Activated CD4-positive, alpha-beta memory T cell treated with anti-CD3 and anti-CD28 coated beads, Interleukin-2, amount 10 ng/mL, durations not matched to agents 7 days and 5 days (primary cell): Measurements from ENCODE around the gene ATG14. TPM values are rescaled to one million over a fixed set of nuclear protein-coding genes. Genes with fewer than 3 reads are reported as not detected.
"Not testable (repeated sequence)": the region's sequence is repeated elsewhere in the genome, so short reads cannot be mapped to it uniquely, and the experiment has no call there.

Experiments
- CTCF ChIA-PET: fragments of 350-600 bp; sonication (Branson Sonifier 250); formaldehyde crosslinking; loops from one replicate; lab custom pipeline; 2021; ENCODE audit warnings: antibody characterized with exemption, inconsistent platforms; lab: Charles Lee
- POLR2A ChIA-PET: fragments of 350-600 bp; sonication (Branson Sonifier 250); formaldehyde crosslinking; loops from one replicate; lab custom pipeline; 2021; ENCODE audit warnings: antibody characterized with exemption; lab: Charles Lee
- DNase-seq: peaks from one replicate; pipeline ENCODE4 v3.0.0-alpha.2; 2020
- H3K27ac Mint-ChIP-seq: one replicate; pipeline ENCODE4 v1.8.0; 2021; ENCODE audit warnings: mild to moderate bottlenecking, mixed read lengths
- H3K27me3 Mint-ChIP-seq: one replicate; pipeline ENCODE4 v1.8.0; 2021; ENCODE audit warnings: mixed read lengths
- H3K36me3 Mint-ChIP-seq: one replicate; pipeline ENCODE4 v1.8.0; 2021; ENCODE audit warnings: low read depth, mixed read lengths
- H3K4me1 Mint-ChIP-seq: one replicate; pipeline ENCODE4 v1.8.0; 2021; ENCODE audit warnings: mixed read lengths
- H3K4me3 Mint-ChIP-seq: one replicate; pipeline ENCODE4 v1.8.0; 2021; ENCODE audit warnings: mild to moderate bottlenecking, mixed read lengths
- H3K9me3 Mint-ChIP-seq: one replicate; pipeline ENCODE4 v1.8.0; 2021; ENCODE audit warnings: mixed read lengths
- total RNA-seq, 2 experiments: library from RNA; stranded (reverse); gene quantifications; one replicate each; pipeline ENCODE4 v1.2.3, GENCODE V29; 2021

The ATG14 gene
- total RNA-seq, 2 experiments from 2014 or later = 5.5 TPM

DNA sequence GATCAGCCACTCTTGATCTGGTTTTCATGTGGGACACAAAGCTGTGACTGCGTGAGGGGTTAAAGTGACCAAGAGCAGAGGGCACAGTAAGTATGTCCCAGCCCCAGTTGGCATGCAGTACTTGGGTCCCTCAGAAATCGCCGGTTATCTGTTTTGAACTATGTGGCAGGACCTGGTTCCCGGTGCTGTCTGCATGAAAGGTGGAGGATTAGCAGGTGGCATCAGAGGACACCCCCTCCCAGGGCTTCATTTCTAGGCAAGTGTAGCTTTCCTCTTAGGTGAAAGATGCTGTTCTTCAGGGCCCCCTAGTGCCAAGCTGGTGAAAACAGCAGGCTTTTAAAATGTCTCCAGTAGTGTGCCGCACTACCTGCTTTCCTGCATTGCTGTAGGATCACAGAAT is 57.1 kb downstream of the ATG14 start:
- CTCF ChIA-PET = interaction anchor here (0.8 to 9.8 kb wide), 32 partner anchors 9 to 303 kb away, joined by 3 to 184 read pairs (median 5); partner anchors contain the start of genes FBXO34 and MAPK1IP1L
- POLR2A ChIA-PET = interaction anchor here (0.6 to 2.3 kb wide), 18 partner anchors 14 to 328 kb away, joined by 3 to 38 read pairs (median 4); partner anchors contain the start of genes ATG14, DLGAP5, FBXO34 and SOCS4
- peak overlapping the region; percentile 18 for H3K4me3 Mint-ChIP-seq

DNA sequence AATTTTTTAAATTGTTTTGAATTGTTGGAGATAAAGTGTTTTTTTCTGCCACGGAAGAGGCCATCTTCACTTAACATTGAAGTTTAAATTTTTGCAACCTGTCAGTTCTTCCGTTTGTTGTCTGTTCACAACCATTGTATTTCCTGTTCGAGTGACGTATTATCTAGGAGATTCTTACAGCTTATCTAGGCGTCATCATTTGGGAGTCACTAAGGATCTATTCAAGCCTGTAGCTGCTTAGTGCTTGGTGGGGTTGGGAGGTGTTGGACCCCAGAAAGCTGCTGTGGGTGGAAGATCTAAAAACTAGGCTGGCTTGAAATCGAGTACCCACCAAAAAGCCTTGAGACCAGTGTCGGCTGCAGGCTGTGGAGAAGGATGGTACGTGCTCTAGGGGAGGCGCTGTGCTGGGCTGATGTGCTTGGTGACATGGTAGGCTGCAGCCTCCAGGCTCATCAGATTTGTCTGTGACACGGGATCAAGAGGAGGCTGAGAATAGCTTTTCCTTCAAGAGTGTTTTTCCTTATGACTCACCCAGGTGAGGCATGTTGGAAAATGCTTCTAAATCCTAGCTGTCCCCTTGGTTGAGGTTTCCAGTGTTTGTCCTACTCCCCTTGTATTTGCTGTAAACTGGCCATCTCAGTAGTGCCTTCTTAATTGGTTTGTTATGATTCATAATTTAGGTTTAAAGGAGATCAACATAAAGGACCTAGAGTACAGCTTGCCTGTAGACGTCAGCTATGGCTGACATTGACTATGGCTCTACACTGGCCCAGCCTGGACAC is 57.8 kb downstream of the ATG14 start:
- peak overlapping the region; percentile 68 for H3K4me3 Mint-ChIP-seq

More for the DNA sequence above, 57.1 kb downstream of the ATG14 start:
- no peaks in the 10 kb centered on the region for H3K9me3 Mint-ChIP-seq
- peak; percentile 70 for DNase-seq
- H3K27me3 Mint-ChIP-seq = no peaks in the 10 kb centered on the region
- peak overlapping the region; percentile 88 for H3K27ac Mint-ChIP-seq
- peaks cover 29% of the 10 kb centered on the region for H3K4me1 Mint-ChIP-seq
- H3K36me3 Mint-ChIP-seq = peaks cover 20% of the 10 kb centered on the region

DNA sequence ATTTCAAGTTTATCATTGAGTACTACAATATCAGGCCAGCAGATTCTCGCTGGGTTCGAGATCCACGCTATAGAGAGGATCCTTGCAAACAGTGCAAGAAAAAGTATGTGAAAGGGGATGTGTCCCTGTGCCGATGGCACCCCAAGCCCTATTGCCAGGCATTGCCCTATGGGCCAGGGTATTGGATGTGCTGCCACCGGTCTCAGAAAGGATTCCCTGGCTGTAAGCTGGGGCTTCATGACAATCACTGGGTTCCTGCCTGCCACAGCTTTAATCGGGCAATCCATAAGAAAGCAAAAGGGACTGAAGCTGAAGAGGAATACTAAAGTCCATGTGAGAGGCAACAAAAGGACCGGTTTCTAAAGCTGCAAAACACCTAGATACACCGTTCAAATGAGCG is 59.4 kb downstream of the ATG14 start:
- Mint-ChIP-seq H3K27me3 (no peaks in the 10 kb centered on the region), H3K4me3 (no peak overlapping the region), H3K4me1 (peaks cover 45% of the 10 kb centered on the region), H3K27ac (no peak overlapping the region), H3K36me3 (peaks cover 23% of the 10 kb centered on the region), H3K9me3 (no peaks in the 10 kb centered on the region)
- POLR2A ChIA-PET = interaction anchor here (0.8 to 2.0 kb wide), 4 partner anchors 19 to 301 kb away, joined by 3 to 9 read pairs (median 3); partner anchors contain the start of genes FBXO34 and MAPK1IP1L
- CTCF ChIA-PET = interaction anchor here (0.6 to 9.8 kb wide), 2 partner anchors 84 to 160 kb away, joined by 3 to 184 read pairs; partner anchors contain the start of gene FBXO34
- DNase-seq = no peak

More for the DNA sequence above, 57.8 kb downstream of the ATG14 start:
- no peaks in the 10 kb centered on the region for H3K27me3 Mint-ChIP-seq
- peaks cover 34% of the 10 kb centered on the region for H3K4me1 Mint-ChIP-seq
- no peaks in the 10 kb centered on the region for H3K9me3 Mint-ChIP-seq
- DNase-seq = peak; percentile 37
- H3K27ac Mint-ChIP-seq = peak overlapping the region; percentile 88
- ChIA-PET CTCF (interaction anchor here (0.6 to 9.8 kb wide), 33 partner anchors 8 to 403 kb away, joined by 3 to 184 read pairs (median 5); partner anchors contain the start of genes FBXO34 and MAPK1IP1L), POLR2A (interaction anchor here (0.8 to 2.3 kb wide), 16 partner anchors 15 to 327 kb away, joined by 3 to 38 read pairs (median 4); partner anchors contain the start of genes ATG14, DLGAP5, FBXO34 and SOCS4)
- H3K36me3 Mint-ChIP-seq = peaks cover 23% of the 10 kb centered on the region

DNA sequence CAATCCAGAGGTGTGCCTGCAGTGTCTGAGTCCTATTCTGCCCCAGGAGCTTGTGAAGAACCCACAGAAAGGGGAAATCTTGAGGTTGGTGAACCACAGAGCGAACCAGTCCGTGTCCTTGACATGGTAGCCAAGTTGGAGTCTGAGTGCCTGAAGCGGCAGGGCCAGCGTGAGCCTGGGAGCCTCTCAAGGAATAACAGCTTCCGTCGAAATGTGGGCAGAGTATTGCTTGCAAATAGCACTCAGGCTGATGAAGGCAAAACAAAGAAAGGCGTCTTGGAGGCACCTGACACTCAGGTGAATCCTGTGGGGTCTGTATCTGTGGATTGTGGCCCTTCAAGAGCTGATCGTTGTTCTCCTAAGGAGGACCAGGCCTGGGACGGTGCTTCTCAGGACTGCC is 60.5 kb downstream of the ATG14 start:
- Mint-ChIP-seq H3K4me3 (no peak overlapping the region), H3K27ac (no peak overlapping the region), H3K27me3 (no peaks in the 10 kb centered on the region), H3K4me1 (peaks cover 43% of the 10 kb centered on the region), H3K36me3 (peaks cover 23% of the 10 kb centered on the region), H3K9me3 (no peaks in the 10 kb centered on the region)
- CTCF ChIA-PET = interaction anchor here (9.8 kb wide), 1 partner anchor 83 kb away, joined by 184 read pairs; the partner anchor contains the start of gene FBXO34
- POLR2A ChIA-PET = interaction anchor here (1.0 to 3.5 kb wide), 4 partner anchors 14 to 79 kb away, joined by 3 to 16 read pairs (median 6); partner anchors contain the start of gene FBXO34
- no peak for DNase-seq

DNA sequence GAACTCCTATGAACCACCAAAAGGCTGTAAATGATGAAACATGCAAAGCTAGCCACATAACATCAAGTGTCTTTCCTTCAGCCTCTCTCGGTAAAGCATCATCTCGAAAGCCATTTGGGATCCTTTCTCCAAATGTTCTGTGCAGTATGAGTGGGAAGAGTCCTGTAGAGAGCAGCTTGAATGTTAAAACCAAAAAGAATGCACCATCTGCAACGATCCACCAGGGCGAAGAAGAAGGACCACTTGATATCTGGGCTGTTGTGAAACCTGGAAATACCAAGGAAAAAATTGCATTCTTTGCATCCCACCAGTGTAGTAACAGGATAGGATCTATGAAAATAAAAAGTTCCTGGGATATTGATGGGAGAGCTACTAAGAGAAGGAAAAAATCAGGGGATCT is 61.2 kb downstream of the ATG14 start:
- Mint-ChIP-seq H3K27ac (no peak overlapping the region), H3K4me1 (peaks cover 43% of the 10 kb centered on the region), H3K4me3 (no peak overlapping the region), H3K27me3 (no peaks in the 10 kb centered on the region), H3K9me3 (no peaks in the 10 kb centered on the region), H3K36me3 (peaks cover 23% of the 10 kb centered on the region)
- POLR2A ChIA-PET = interaction anchor here (1.0 to 3.5 kb wide), 2 partner anchors 13 to 17 kb away, joined by 3 to 16 read pairs; no protein-coding TSS in a partner anchor
- DNase-seq = no peak
- CTCF ChIA-PET = interaction anchor here (9.8 kb wide), 1 partner anchor 82 kb away, joined by 184 read pairs; the partner anchor contains the start of gene FBXO34

DNA sequence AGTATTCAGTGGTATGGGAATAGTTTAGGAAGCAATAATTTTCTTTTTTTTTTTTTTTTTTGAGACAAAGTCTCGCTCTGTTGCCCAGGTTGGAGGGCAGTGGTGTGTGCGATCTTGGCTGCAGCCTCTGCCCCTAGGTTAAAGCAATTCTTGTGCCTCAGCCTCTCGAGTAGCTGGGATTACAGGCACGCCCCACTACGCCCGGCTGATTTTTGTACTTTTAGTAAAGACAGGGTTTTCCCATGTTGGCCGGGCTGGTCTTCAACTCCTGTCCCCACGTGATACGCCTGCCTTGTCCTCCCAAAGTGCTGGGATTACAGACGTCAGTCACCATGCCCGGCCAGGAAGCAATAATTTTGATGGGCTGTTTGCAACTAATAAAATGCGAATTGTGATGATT is 62.1 kb downstream of the ATG14 start:
- peaks cover 41% of the 10 kb centered on the region for H3K4me1 Mint-ChIP-seq
- no peak overlapping the region for H3K27ac Mint-ChIP-seq
- POLR2A ChIA-PET = interaction anchor here (3.5 to 3.9 kb wide), 2 partner anchors 12 to 16 kb away, joined by 16 to 23 read pairs; no protein-coding TSS in a partner anchor

DNA sequence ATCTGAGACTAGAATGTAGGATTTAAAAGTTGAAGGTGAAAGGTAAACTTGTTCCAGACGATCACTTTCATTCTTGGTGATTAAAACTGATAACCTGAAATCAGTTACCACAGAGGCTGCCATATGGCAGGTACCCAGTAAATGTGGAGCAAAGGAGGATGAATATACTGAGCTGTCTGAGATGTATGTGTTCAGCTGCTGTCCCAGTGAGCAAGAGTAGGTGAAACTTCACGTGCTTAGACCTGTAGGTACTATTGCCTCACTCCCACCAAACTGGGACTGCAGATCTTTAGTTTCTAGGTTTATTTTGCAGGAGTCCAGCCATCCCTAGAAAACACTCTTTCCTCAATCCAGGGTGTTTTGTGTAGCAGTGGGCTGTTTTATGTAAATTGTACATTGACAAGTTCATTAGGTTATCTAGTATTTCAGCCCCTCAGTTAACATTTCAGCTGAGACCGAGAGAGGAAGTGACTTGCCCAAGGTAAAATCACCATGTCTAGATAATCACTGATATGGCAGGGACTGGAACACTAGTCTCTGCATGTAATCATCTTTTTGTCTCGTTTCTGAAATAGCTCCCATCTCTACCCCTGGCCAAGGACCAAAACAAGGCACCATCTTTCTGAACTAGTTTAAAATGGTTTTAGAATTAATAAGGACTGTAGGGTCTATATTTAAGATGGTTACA is 62.7 kb downstream of the ATG14 start:
- Mint-ChIP-seq H3K27ac (no peak overlapping the region), H3K4me1 (peaks cover 38% of the 10 kb centered on the region), H3K36me3 (peaks cover 21% of the 10 kb centered on the region), H3K9me3 (no peaks in the 10 kb centered on the region), H3K4me3 (peak overlapping the region; percentile 2), H3K27me3 (no peaks in the 10 kb centered on the region)
- CTCF ChIA-PET = interaction anchor here (0.6 to 9.8 kb wide), 3 partner anchors 11 to 137 kb away, joined by 3 to 184 read pairs (median 3); partner anchors contain the start of gene FBXO34
- POLR2A ChIA-PET = interaction anchor here (1.4 to 3.9 kb wide), 3 partner anchors 11 to 78 kb away, joined by 3 to 23 read pairs (median 16); no protein-coding TSS in a partner anchor
- no peak for DNase-seq

More for the DNA sequence above, 62.1 kb downstream of the ATG14 start:
- no peak overlapping the region for H3K4me3 Mint-ChIP-seq
- no peak for DNase-seq
- CTCF ChIA-PET = interaction anchor here (9.8 kb wide), 1 partner anchor 81 kb away, joined by 184 read pairs; the partner anchor contains the start of gene FBXO34
- peaks cover 21% of the 10 kb centered on the region for H3K36me3 Mint-ChIP-seq
- no peaks in the 10 kb centered on the region for H3K27me3 Mint-ChIP-seq
- H3K9me3 Mint-ChIP-seq = no peaks in the 10 kb centered on the region

DNA sequence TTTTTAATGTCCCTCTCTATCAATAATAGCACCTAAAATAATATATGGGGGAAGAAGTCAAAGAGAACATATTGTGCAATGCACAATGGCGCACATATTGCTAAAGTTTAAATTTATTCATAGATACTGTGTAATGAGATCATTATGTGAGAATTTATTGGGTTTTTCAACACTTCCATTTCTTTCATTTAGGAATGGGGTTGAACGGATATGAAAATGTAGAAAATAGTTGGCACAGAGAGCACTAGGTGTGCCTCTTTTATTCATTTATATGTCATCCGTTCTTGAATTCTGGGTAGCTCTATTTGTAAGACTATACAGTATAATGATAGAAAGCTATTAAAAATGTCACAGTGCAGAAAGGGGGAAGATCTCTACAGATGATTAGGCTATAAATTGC is 63.9 kb downstream of the ATG14 start:
- Mint-ChIP-seq H3K27me3 (no peaks in the 10 kb centered on the region), H3K36me3 (peaks cover 21% of the 10 kb centered on the region), H3K4me3 (no peak overlapping the region), H3K4me1 (peaks cover 27% of the 10 kb centered on the region), H3K27ac (no peak overlapping the region), H3K9me3 (no peaks in the 10 kb centered on the region)
- DNase-seq = no peak
- ChIA-PET POLR2A (interaction anchor here (1.4 to 3.9 kb wide), 3 partner anchors 14 to 77 kb away, joined by 3 to 23 read pairs (median 6); no protein-coding TSS in a partner anchor), CTCF (interaction anchor here (0.7 to 1.0 kb wide), 3 partner anchors 10 to 50 kb away, joined by 3 read pairs; no protein-coding TSS in a partner anchor)

DNA sequence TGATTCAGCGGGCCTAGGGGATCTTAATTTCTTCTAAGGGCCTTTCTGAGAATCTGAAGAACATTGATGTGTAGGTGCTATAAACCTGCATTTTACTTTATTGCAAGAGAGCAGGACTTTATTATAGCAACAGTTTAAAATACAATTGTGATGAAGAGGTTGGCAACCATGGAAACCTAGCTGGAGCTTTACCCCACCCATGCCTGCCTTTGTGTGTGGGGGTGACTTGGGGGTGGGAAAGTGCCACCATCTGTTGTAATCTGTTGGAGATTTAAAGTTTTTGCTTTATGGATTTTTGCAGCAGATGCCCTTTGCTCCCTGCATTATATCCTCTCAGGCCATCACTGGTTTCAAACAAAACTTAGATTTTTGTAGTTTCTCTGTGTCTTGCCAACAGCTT is 64.6 kb downstream of the ATG14 start:
- peaks cover 27% of the 10 kb centered on the region for H3K4me1 Mint-ChIP-seq
- H3K9me3 Mint-ChIP-seq = no peaks in the 10 kb centered on the region

DNA sequence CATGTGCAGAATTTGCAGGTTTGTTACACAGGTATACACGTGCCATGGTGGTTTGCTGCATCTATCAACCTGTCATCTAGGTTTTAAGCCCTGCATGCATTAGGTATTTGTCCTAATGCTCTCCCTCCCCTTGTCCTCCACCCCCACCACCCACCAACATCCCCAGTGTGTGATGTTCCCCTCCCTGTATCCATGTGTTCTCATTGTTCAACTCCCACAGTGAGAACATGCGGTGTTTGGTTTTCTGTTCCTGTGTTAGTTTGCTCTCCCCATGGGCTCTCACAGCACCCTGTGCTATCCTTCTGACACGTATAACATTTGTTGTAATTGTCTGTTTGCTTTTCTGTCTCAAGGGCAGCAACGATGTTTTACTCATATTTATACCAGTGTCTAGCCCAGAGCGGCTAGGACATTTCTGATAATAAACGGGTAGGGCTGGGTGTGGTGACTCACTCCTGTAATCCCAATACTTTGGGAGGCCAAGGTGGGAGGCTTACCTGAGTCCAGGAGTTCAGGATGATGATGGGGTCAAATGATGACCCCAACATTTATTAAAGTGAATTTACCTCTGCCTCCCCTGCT is 67.0 kb downstream of the ATG14 start:
- H3K4me1 Mint-ChIP-seq = peaks cover 41% of the 10 kb centered on the region
- DNase-seq = not testable (repeated sequence)

More for the DNA sequence above, 64.6 kb downstream of the ATG14 start:
- no peak overlapping the region for H3K4me3 Mint-ChIP-seq
- ChIA-PET CTCF (interaction anchor here (0.9 to 2.2 kb wide), 2 partner anchors 7 to 13 kb away, joined by 3 to 7 read pairs; no protein-coding TSS in a partner anchor), POLR2A (interaction anchor here (1.0 to 3.9 kb wide), 4 partner anchors 14 to 38 kb away, joined by 3 to 23 read pairs (median 4); no protein-coding TSS in a partner anchor)
- DNase-seq = no peak
- H3K27me3 Mint-ChIP-seq = no peaks in the 10 kb centered on the region
- H3K27ac Mint-ChIP-seq = no peak overlapping the region
- H3K36me3 Mint-ChIP-seq = peaks cover 18% of the 10 kb centered on the region

DNA sequence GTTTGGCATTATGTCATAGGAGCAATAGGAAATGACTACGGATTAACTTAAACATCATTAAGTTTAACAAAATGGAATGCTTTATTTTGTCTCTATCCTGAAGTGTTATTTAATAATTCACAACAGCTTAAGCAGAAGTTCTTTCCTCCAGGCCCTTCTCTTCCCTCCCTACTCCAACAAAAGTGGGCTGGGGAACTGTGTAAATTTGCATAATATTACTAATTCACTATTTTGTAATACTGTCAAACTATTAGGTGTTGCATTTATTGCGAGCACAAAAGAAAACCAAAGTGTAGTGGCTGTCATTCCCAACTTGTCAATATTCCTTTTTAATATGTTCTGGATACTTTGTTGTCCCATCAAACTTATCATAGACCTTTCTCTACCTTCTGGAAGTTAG is 69.8 kb downstream of the ATG14 start:
- ChIA-PET CTCF (interaction anchor here (2.3 kb wide), 1 partner anchor 13 kb away, joined by 10 read pairs; no protein-coding TSS in a partner anchor), POLR2A (no interaction called here)
- Mint-ChIP-seq H3K4me3 (no peak overlapping the region), H3K36me3 (peaks cover 2% of the 10 kb centered on the region), H3K27me3 (no peaks in the 10 kb centered on the region), H3K9me3 (no peaks in the 10 kb centered on the region), H3K4me1 (peaks cover 52% of the 10 kb centered on the region), H3K27ac (no peak overlapping the region)
- DNase-seq = no peak

More for the DNA sequence above, 67.0 kb downstream of the ATG14 start:
- H3K36me3 Mint-ChIP-seq, H3K9me3 Mint-ChIP-seq, H3K4me3 Mint-ChIP-seq, H3K27ac Mint-ChIP-seq, POLR2A ChIA-PET, H3K27me3 Mint-ChIP-seq: not testable (repeated sequence)
- CTCF ChIA-PET = interaction anchor here (2.2 kb wide), 1 partner anchor 9 kb away, joined by 7 read pairs; no protein-coding TSS in a partner anchor
